Right ventricle myocardium superior (tissue), 1 donor: Measurements from ENCODE around the gene LCP1. TPM values are rescaled to one million over a fixed set of nuclear protein-coding genes. Genes with fewer than 3 reads are reported as not detected.
A peak's percentile ranks its signal among the peaks of the same experiment; 100 is the strongest.
"Not testable (repeated sequence)": the region's sequence is repeated elsewhere in the genome, so short reads cannot be mapped to it uniquely, and the experiment has no call there.

Experiments used
- ATAC-seq: fragments of 200-7000 bp; cut with Tn5 transposase; one replicate; pipeline ENCODE4 v1.9.1; 2020; ENCODE audit warnings: mild to moderate bottlenecking; ENCODE audit not compliant: poor library complexity
- DNase-seq: peaks from one replicate; pipeline ENCODE4 v3.0.0-alpha.2; 2020
- intact Hi-C: fragments of 100-400 bp; cut with DNase I; formaldehyde crosslinking; loops from one replicate; pipeline ENCODE4 v1.11.2; 2022
- long read RNA-seq: library from polyadenylated mRNA; unstranded; transcript quantifications from one replicate; pipeline ENCODE4 v2.0.0, GENCODE V29; 2021
- total RNA-seq: library from RNA; stranded (reverse); fragmentation: NEBNext Ultra II Directional; extraction: Animal tissue kit (Norgen Biotek cat#: 25700); gene quantifications from one replicate; pipeline ENCODE4 v1.2.1, GENCODE V29; 2021
- donor health status: DM: no; HTN: yes; CAD: no; lungs with severe emphysema.

LCP1 gene, protein sequence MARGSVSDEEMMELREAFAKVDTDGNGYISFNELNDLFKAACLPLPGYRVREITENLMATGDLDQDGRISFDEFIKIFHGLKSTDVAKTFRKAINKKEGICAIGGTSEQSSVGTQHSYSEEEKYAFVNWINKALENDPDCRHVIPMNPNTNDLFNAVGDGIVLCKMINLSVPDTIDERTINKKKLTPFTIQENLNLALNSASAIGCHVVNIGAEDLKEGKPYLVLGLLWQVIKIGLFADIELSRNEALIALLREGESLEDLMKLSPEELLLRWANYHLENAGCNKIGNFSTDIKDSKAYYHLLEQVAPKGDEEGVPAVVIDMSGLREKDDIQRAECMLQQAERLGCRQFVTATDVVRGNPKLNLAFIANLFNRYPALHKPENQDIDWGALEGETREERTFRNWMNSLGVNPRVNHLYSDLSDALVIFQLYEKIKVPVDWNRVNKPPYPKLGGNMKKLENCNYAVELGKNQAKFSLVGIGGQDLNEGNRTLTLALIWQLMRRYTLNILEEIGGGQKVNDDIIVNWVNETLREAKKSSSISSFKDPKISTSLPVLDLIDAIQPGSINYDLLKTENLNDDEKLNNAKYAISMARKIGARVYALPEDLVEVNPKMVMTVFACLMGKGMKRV
- total RNA-seq: 20.5 TPM
- long read RNA-seq, transcript LCP1-201 (16 exons, 3,787 nt): major isoform, 16 of 22 reads
- long read RNA-seq, partial matches to known transcripts: 5 of 22 reads
- long read RNA-seq, other reads (novel, unspliced or antisense): 1 of 22 reads

DNA sequence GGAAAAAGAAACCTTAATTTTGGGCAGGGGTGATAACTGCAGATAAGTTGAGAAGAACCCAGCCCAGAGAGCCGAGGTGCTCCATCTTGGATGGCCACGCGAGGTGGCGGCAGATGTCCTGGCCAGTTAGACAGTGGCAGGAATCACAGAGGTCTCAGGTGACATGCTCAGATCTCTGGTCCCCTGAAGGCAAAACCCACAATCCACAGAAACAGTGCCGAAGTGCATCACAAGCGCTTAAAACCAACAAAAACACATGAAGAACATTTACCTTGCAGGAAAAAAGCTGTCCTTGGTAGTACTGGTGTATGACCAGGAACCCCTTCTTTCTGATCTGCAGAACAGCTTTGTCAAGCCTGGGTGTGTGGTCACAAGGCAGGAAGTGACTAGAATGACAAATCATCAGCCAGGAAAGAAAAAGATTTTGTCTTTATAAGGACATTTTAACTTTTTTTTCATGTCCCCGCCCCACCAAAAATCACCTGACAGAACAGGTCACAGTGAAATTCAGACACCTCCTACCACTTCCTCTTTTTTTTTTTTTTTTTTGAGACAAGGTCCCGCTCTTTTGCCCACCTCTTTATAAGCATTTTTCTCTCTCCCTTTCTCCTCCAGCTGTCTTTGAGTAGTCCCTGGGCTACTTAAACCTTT is at the start of gene LCP1:
TSS of gene LCP1 (minus strand) at position 338 of the 651 bp plus-strand sequence. CDS start 22,515 bp downstream, outside the sequence.
- intact Hi-C loops: no loop called here
- peak; percentile 71 for ATAC-seq
- DNase-seq: no peak

DNA sequence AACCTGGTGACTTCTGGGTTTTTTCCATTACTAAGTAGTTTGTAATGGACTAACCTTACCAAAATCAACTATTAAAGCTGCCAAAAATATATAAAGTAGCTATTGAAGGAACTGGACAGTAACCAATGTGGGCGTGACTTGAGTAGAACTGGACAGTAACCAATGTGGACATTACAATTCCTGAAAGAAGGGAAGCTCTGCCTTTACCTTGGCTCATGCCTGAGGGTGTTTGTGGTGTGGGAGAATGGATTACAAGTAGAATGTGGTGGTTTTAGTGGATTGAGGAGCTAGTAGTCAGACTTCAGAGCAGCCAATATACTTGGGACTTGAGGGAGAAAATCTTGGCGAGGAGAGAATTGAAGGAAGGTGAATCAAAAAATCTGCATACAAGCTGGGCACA is 47.3 kb upstream of the LCP1 start:
- DNase-seq: no peak
- intact Hi-C loops: no loop called here
- ATAC-seq: no peak

DNA sequence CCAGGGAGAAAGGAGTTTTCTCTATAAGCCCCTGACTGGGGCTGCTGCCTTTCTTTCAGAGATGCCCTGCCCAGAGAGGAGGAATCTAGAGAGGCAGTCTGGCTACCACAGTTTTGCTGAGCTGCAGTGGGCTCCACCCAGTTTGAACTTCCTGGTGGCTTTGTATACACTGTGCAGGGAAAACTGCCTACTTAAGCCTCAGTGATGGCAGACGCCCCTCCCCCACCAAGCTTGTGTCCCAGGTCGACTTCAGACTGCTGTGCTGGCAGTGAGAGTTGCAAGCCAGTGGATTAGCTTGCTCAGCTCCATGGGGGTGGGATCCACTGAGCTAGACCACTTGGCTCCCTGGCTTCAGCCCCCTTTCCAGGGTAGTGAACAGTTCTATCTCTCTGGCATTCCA is 38.3 kb upstream of the LCP1 start:
- ATAC-seq, intact Hi-C loops: not testable (repeated sequence)
- DNase-seq: peak; percentile 79

DNA sequence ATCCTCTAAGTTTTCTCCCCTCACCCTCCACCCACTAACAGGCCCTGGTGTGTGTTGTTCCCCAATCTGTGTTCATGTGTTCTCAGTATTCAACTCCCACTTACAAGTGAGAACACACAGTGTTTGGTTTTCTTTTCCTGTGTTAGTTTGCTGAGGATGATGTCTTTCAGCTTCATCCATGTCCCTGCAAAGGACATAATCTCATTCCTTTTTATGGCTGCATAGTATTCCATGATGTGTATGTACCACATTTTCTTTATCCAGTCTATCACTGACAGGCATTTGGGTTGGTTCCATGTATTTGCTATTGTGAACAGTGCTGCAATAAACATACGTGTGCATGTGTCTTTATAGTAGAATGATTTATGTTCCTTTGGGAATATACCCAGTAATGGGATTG is 32.8 kb upstream of the LCP1 start:
- DNase-seq, ATAC-seq, intact Hi-C loops: not testable (repeated sequence)

DNA sequence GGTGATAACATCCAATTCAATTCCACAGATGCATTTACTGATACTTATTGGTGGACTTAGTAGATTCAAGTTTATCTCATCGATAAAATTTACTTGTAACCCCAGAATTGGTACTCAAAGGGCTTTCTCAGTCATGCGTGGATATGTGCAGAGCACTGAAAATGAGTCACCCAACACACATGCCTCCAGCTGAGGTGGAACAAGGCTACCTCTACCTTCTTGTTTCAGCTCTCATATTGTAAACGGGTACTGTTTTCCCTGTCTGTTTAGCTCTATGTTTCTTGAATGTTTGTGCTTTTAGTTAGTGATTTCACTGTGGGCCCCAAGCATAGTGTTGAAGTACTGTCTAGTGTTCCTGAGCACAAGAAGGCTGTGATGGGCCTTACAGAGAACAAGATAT is 31.3 kb upstream of the LCP1 start:
- intact Hi-C loops: no loop called here
- DNase-seq (no peak), ATAC-seq (no peak)

DNA sequence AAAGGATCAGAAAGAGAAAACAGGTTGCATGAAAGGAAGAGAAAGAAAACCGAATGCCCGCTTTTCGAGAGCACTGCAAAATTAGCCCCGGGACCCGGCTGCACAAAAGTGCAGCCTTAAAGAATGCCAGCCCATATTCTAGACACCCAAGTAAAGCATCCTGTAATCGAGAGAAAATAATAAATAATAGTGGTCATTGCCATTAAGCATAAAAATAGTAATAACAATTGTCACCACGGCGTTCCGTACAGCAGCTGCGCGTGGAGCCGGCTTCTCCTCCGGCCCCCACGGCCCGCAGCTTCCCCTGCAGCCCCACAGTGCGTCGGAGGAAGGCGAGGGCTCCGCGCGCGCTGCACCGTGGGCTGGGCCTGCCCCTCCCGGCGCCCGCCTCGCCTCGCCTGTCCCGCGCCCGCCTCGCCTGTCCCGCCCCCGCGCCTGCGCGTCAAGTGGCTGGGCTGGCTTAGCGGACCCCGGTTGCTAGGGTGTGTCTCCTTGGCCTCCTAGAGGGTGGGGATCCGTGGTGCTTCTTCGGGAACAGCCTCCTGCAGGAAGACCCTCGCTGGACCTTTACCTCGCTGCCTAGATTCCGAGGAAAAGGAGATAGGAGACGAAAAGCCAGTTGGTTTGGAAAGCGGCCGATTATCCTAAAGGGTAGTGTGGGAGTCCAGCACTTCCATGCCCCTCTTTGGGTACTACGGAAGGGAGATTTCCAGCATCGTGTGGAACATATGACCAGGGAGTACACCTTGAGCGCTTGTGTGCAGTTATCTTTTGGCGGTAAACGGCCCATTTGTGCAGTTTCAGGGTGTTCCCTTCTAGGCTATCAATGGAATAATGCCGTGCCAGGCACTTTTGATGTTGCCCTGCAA is 29.7 kb upstream of the LCP1 start, which contains the start of gene LRRC63:
TSS of gene LRRC63 (plus strand) at position 446 of the 869 bp plus-strand sequence. CDS start 1,107 bp downstream, outside the sequence.
- ATAC-seq: peak; percentile 99
- intact Hi-C loops: no loop called here
- DNase-seq: peak; percentile 88

DNA sequence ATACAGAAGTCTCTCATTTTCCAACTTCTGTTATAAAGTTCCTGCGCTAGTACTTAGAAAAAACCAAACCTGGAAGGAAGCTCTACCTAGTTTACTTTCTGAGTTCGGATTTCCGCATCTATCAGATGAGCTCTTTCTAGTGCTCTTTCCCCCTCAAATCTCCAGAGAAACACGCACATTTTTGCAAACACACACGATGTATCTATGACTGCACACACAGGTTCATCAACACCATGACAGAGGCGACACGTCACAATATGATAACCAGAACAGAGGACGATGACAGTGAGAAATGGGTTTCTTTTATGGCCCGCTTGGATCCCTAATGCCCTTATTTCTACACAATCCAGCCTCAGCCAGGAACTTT is 29.1 kb upstream of the LCP1 start:
- intact Hi-C loops: no loop called here
- ATAC-seq: peak; percentile 51
- DNase-seq: no peak

DNA sequence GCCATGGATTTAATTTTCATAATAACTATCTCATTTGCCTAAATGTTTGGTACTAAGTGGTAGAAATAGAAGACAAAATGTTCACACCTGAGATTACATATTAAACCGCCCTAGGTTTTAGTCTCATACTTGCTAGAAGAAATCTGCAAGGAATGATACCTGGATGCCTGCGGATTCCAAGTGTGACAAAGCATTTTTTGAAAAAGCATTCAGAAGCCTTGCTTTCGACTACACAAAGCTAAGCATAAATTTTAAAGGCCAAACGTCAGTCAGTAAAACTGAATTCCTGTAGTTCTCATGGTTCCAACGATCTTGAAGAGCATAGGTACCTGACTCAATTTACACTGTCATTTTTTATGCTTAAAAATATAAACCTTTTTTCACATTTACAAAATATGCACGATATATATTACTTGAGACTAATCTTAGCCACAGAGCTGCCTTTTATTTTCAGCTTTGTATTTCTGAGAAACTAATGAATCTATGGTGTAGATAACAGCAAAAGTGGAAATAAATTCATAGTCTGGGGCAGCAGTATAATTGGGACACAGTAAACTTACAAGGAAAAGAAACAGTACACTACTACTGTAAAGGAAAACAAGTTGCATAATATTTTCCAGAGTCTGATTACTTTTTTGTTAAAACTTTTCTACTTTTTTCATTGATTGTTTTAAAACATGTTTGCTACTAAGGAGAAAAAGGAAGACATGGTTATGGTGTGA is 28.5 kb upstream of the LCP1 start:
- intact Hi-C loops: no loop called here
- ATAC-seq (no peak), DNase-seq (no peak)

DNA sequence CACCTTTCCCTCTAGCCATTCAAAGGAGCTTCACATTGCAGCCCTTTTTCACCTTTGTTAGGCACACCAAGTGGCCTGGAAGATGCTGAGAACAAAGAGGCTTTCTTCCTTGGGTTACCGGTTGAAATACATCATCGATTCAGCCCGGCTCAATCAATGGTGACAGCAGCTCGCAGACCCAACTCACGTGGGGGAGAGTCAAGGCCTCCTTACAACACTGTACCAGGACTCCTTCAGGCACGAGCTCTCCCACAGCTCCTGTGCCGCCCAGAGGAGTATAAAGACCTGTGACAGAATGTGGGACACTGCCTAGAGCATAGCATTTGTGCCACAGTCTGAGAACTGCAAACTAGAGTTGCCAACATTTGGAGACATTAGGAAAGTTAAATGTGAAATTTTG is 25.9 kb upstream of the LCP1 start:
- DNase-seq (no peak), ATAC-seq (no peak)
- intact Hi-C loops: no loop called here

DNA sequence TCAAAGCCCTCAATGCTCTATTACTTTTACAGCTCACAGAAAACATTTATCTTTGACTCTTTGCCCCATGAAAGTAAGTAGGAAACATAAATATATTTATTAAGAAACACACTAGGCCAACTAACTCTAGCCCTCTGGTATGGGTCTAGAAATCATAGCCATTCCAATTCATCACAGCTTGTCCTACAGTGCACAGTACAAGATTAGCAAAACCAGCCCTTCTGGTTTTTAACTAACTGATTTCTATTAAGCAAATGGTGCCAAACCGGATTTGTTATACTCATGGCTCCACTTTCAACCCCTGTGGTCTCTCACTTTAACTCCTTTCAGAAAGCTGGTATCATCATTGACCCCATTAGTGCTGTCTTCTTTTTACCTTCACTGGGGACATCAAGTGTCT is 24.2 kb upstream of the LCP1 start:
- intact Hi-C loops: no loop called here
- ATAC-seq (no peak), DNase-seq (no peak)

DNA sequence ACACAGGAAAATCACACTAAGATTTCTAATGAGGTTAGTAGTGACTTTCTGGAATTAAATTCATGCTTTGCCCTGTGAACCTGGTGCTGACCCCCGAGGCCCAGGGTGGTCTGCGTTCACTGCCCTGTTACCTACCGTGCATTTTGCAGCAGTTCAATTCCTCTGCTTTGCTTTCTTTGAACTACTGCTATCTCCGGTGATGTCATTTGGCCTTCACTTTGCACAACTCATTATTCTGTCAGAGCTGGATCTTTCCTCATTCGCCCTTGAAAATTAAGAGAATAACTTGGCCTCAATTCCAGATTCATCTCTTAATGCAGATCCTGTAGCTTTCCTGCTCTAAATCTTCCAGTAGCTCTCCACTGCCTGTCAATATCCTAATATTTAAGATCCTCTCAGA is 21.0 kb upstream of the LCP1 start:
- intact Hi-C loops: no loop called here
- DNase-seq (no peak), ATAC-seq (no peak)

DNA sequence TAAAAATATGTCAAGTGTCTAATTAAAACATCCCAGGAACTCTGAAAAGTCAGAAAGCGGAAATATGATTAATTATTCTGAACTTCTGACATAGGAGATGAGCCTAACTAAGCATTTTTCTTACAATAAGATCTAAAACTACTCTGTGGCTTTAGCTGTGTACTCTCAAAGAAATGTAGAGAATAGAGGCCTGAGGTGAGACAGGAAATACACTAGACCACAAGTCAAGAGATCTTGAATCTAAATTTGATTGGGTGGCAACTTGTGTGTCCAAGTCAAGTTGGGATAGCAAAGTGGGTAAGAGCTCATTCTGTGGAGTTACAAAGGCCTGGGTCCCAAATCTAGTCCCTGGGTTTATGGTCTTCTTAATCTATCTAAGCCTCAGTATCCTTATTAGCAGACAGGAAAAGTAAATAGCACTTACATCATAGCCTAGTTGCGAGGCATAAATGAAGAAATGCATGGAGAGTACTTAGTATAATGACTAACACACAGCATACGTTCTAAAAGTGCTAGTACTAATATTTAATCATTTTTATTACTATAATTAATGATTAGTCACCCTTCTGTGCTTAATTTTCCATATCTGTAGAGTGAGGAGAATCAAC is 20.3 kb upstream of the LCP1 start:
- ATAC-seq (no peak), DNase-seq (no peak)
- intact Hi-C loops: no loop called here

DNA sequence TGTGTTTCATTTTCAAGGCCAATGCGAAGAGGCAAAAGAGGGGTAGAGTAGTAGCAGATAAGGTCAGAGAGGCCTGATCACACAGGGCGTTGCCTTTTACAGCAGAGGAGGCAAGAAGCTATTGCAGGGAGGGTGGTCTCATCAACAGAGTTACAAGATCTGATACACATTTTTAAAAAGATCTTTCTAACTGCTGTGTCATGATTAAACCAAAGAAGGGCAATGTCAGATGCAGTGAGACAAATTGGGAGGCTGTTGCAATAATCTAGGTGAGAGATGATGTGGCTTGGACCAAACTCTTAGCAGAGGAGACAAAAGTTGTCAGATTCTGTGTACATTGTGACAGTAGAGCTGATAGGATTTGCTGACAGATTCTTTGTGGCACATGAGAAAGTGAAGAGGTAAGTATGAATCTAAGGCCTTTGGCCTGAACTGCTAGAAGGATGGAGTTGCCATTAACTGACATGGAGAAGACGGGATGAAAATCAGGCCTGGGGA is 16.8 kb upstream of the LCP1 start:
- ATAC-seq (no peak), DNase-seq (no peak)
- intact Hi-C loops: no loop called here

DNA sequence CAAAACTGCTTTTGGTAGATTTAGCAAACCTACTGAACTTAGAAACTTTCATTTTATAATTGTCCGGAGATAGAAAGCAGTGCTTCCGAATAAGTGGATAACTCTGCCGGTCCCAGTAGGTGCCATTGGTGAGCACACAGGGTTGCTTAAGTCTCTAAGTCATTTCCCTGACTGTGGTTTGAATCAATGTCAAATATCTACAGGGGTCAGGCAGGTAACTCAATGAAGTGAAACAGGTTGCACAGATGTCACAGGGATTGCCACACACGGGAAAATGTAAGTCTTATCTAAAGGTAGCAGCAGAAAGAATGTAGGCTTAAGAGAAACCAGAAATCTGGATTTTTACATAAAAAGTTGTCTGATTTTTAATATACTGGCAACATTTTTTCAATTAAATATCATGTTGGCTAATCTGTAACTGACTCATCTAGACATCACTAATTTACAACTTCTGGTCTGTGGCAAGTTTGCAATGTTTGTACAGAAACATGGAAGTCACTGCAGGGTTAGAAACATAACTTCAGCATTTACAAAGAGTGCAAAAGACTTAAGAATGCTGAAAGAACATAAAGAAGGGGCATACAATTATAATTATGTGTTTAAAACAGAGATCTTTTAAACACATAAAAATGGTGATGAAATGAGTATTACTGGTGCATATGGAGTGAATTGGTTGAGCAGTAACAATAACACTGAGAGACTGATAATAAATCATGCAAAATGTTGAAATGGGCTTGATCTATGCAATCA is 15.5 kb upstream of the LCP1 start:
- no peak for ATAC-seq
- no peak for DNase-seq
- intact Hi-C loops: no loop called here

DNA sequence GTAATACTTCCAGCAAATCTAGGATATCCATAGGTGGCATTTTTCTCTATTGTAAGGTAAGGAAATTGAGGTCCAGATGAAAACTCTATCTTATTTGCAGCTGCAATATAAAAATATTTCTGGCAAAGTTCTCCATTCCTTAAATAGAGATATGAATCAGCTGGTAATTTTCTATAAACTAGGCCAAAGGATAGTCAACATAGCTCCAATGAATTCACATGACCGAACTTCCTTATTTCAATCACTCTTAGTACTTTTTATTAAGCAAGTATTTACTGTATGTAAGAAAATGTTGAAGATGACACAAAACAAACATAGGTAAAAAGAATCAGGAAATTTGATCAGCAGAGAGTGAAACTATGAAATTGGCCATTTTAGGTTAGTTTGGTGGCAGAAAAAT is 13.0 kb upstream of the LCP1 start:
- intact Hi-C loops: no loop called here
- no peak for ATAC-seq

DNA sequence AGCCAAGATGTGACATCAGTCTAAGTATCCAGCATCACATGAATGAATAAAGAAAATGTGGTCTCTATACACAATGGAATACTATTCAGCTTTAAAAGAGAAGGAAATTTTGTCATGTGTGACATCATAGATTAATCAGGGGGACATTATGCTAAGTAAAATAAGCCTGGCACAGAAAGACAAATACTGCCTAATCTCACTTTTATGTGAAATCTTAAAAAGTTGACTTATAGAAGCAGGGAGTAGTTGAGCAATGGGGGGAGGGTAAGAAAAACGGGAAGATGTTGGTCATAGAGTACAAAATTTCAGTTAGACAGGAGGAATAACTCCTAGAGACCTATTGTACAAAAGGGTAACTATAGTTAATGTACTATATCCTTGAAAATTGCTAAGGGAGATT is 10.4 kb upstream of the LCP1 start:
- DNase-seq: no peak
- intact Hi-C loops: no loop called here
- ATAC-seq: no peak

More for the DNA sequence above, 13.0 kb upstream of the LCP1 start:
- no peak for DNase-seq

DNA sequence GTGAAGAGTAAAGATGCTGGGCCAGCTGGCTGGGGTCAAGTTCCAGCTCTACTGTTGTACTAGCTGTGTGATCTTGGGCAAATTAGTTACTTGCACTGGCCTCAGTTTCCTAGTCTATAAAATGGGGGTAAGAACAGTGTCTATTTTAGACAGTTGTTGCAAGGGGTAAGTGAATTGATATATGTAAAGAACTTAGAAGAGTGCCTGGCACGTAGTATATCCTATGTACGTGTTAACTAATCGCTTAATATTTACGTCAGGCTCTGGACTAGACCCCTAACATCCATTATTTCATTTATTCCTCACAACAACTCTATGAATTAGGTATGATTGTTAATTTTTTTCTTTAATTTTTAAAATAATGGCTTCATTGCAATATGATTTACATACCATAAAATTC is 3.7 kb upstream of the LCP1 start:
- intact Hi-C loops: no loop called here
- ATAC-seq (no peak), DNase-seq (no peak)
